ENCODE data around the gene SCUBE2.

SCUBE2 gene

GRCh38 chr11:9005087-9005486, 86.3 kb downstream of the SCUBE2 start:
- no peak overlapping the region for H3K4me3 ChIP-seq (ENCODE audit: low read depth, low read length)
- no peaks in the 10 kb centered on the region for H3K36me3 ChIP-seq (ENCODE audit: control insufficient read depth in 2 of 2, insufficient read depth in 1 of 2, low read length in 2 of 2)
- H3K9me3 ChIP-seq (ENCODE audit: control insufficient read depth, insufficient read depth, low read depth, low read length) = no peaks in the 10 kb centered on the region
- TF ChIP-seq ZNF660 (tag by site-specific recombination; IDR thresholded peaks at IDR 0.05) (no peak), ZBTB17 (tag by site-specific recombination; IDR thresholded peaks at IDR 0.05) (no peak), SCRT2 (tag by site-specific recombination; IDR thresholded peaks at IDR 0.05) (peak; percentile 48; the same call in 1 of the 2 replicates)
- TF ChIP-seq, protein P1, sequence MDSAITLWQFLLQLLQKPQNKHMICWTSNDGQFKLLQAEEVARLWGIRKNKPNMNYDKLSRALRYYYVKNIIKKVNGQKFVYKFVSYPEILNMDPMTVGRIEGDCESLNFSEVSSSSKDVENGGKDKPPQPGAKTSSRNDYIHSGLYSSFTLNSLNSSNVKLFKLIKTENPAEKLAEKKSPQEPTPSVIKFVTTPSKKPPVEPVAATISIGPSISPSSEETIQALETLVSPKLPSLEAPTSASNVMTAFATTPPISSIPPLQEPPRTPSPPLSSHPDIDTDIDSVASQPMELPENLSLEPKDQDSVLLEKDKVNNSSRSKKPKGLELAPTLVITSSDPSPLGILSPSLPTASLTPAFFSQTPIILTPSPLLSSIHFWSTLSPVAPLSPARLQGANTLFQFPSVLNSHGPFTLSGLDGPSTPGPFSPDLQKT (IDR thresholded peaks at IDR 0.05; ENCODE audit: borderline replicate concordance, low read depth, low read length) = no peak
- CTCF ChIA-PET = interaction anchor here (2.2 kb wide), 1 partner anchor 11 kb away, joined by 18 read pairs; no protein-coding TSS in a partner anchor
- POLR2A ChIA-PET = no interaction called here
- no peaks in the 10 kb centered on the region for H3K4me1 ChIP-seq (ENCODE audit: control insufficient read depth, insufficient read depth, low read length)
- no peak overlapping the region for H3K27ac ChIP-seq (ENCODE audit: extremely low read depth, low read depth, low read length)

GRCh38 chr11:9004183-9004926, 87.0 kb downstream of the SCUBE2 start:
- POLR2A ChIA-PET = interaction anchor here (0.6 to 2.8 kb wide), 6 partner anchors 11 to 456 kb away, joined by 3 to 21 read pairs (median 4); partner anchors contain the start of genes TMEM9B and ZNF143
- no peak for TF ChIP-seq KLF1 (tag by site-specific recombination; IDR thresholded peaks at IDR 0.05)
- no peak for TF ChIP-seq ZBTB7A (tag by site-specific recombination; IDR thresholded peaks at IDR 0.05; ENCODE audit: low read depth)
- TF ChIP-seq ZNF449 (tag by site-specific recombination; IDR thresholded peaks at IDR 0.05) = no peak
- TF ChIP-seq ZNF571 (tag by site-specific recombination; IDR thresholded peaks at IDR 0.05) = no peak
- no peak for TF ChIP-seq ZNF10 (tag by site-specific recombination; IDR thresholded peaks at IDR 0.05)
- no peak for TF ChIP-seq ZBTB17 (tag by site-specific recombination; IDR thresholded peaks at IDR 0.05)
- TF ChIP-seq, protein P2, sequence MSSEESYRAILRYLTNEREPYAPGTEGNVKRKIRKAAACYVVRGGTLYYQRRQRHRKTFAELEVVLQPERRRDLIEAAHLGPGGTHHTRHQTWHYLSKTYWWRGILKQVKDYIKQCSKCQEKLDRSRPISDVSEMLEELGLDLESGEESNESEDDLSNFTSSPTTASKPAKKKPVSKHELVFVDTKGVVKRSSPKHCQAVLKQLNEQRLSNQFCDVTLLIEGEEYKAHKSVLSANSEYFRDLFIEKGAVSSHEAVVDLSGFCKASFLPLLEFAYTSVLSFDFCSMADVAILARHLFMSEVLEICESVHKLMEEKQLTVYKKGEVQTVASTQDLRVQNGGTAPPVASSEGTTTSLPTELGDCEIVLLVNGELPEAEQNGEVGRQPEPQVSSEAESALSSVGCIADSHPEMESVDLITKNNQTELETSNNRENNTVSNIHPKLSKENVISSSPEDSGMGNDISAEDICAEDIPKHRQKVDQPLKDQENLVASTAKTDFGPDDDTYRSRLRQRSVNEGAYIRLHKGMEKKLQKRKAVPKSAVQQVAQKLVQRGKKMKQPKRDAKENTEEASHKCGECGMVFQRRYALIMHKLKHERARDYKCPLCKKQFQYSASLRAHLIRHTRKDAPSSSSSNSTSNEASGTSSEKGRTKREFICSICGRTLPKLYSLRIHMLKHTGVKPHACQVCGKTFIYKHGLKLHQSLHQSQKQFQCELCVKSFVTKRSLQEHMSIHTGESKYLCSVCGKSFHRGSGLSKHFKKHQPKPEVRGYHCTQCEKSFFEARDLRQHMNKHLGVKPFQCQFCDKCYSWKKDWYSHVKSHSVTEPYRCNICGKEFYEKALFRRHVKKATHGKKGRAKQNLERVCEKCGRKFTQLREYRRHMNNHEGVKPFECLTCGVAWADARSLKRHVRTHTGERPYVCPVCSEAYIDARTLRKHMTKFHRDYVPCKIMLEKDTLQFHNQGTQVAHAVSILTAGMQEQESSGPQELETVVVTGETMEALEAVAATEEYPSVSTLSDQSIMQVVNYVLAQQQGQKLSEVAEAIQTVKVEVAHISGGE (tag by site-specific recombination; conservative IDR thresholded peaks at IDR 0.05; ENCODE audit: low read depth) = no peak

GRCh38 chr11:9003573-9004182, 87.7 kb downstream of the SCUBE2 start, which contains the start of gene NRIP3:
TSS of gene NRIP3 (minus strand) at chr11:9004001. CDS start at chr11:9003935, 66 bp downstream.
- POLR2A ChIA-PET = interaction anchor here (0.6 to 2.8 kb wide), 7 partner anchors 12 to 457 kb away, joined by 3 to 21 read pairs (median 3); partner anchors contain the start of genes TMEM9B and ZNF143
- H3K9me3 ChIP-seq (ENCODE audit: control insufficient read depth, insufficient read depth, low read depth, low read length) = no peaks in the 10 kb centered on the region
- no peaks in the 10 kb centered on the region for H3K36me3 ChIP-seq (ENCODE audit: control insufficient read depth in 2 of 2, insufficient read depth in 1 of 2, low read length in 2 of 2)
- no peak within 1 kb of the TSS; the same call in 1 of the 2 replicates for H3K27ac ChIP-seq (ENCODE audit: extremely low read depth, low read depth, low read length)
- peak within 1 kb of the TSS; percentile 51 for H3K4me3 ChIP-seq (ENCODE audit: low read depth, low read length)
- CTCF ChIA-PET = interaction anchor here (0.6 to 1.7 kb wide), 5 partner anchors 10 to 503 kb away, joined by 3 to 10 read pairs (median 3); no protein-coding TSS in a partner anchor
- no peaks in the 10 kb centered on the region for H3K4me1 ChIP-seq (ENCODE audit: control insufficient read depth, insufficient read depth, low read length)
- TF ChIP-seq ZFP37 (tag by site-specific recombination; IDR thresholded peaks at IDR 0.05) (0 out of 2 replicates have a peak, but pooled peaks have one; percentile 26), ZNF704 (tag by site-specific recombination; IDR thresholded peaks at IDR 0.05) (no peak), ZBTB48 (tag by site-specific recombination; IDR thresholded peaks at IDR 0.05) (no peak), FEZF1 (tag by site-specific recombination; IDR thresholded peaks at IDR 0.05) (no peak), ZXDB (tag by site-specific recombination; IDR thresholded peaks at IDR 0.05) (peak; percentile 35; the same call in 1 of the 2 replicates), ZNF670 (tag by site-specific recombination; IDR thresholded peaks at IDR 0.05; ENCODE audit: low read depth) (no peak), ZNF335 (tag by site-specific recombination; conservative IDR thresholded peaks at IDR 0.05) (peak; percentile 39; the same call in 1 of the 2 replicates)
- TF ChIP-seq, protein P3, sequence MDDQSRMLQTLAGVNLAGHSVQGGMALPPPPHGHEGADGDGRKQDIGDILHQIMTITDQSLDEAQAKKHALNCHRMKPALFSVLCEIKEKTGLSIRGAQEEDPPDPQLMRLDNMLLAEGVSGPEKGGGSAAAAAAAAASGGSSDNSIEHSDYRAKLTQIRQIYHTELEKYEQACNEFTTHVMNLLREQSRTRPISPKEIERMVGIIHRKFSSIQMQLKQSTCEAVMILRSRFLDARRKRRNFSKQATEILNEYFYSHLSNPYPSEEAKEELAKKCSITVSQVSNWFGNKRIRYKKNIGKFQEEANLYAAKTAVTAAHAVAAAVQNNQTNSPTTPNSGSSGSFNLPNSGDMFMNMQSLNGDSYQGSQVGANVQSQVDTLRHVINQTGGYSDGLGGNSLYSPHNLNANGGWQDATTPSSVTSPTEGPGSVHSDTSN (CRISPR knock-in tag; IDR thresholded peaks at IDR 0.05) = peak; percentile 32; the same call in 1 of the 2 replicates

More at GRCh38 chr11:9004183-9004926, 87.0 kb downstream of the SCUBE2 start:
- Histone ChIP-seq H3K4me3 (ENCODE audit: low read depth, low read length) (peak overlapping the region; percentile 51), H3K9me3 (ENCODE audit: control insufficient read depth, insufficient read depth, low read depth, low read length) (no peaks in the 10 kb centered on the region), H3K36me3 (ENCODE audit: control insufficient read depth in 2 of 2, insufficient read depth in 1 of 2, low read length in 2 of 2) (no peaks in the 10 kb centered on the region), H3K27ac (ENCODE audit: extremely low read depth, low read depth, low read length) (no peak overlapping the region; the same call in 1 of the 2 replicates), H3K4me1 (ENCODE audit: control insufficient read depth, insufficient read depth, low read length) (no peaks in the 10 kb centered on the region)
- CTCF ChIA-PET = interaction anchor here (0.6 kb wide), 1 partner anchor 11 kb away, joined by 3 read pairs; no protein-coding TSS in a partner anchor
